WI38 (cell line): ENCODE results near the gene ABCA8.
"Not testable (repeated sequence)": the region's sequence is repeated elsewhere in the genome, so short reads cannot be mapped to it uniquely, and the experiment has no call there.

Experiments
- H3K4me3 ChIP-seq: 2 replicates; pipeline ENCODE4 v1.5.1; 2011; ENCODE audit warnings: low read depth, mild to moderate bottlenecking, control low read depth, low read length
- CTCF ChIP-seq: IDR thresholded peaks from 2 replicates; pipeline ENCODE4 v1.5.1; 2012; ENCODE audit warnings: low read depth, mild to moderate bottlenecking, control low read depth, low read length

ABCA8 gene

GRCh38 chr17:68953340-68953997, 1.7 kb downstream of the ABCA8 start:
- no peak overlapping the region for H3K4me3 ChIP-seq
- no peak for TF ChIP-seq CTCF

GRCh38 chr17:68950725-68951124, 4.5 kb downstream of the ABCA8 start:
- no peak overlapping the region for H3K4me3 ChIP-seq
- TF ChIP-seq CTCF: no peak

GRCh38 chr17:68947868-68948267, 7.3 kb downstream of the ABCA8 start:
- H3K4me3 ChIP-seq: not testable (repeated sequence)

GRCh38 chr17:68944435-68945035, 10.7 kb downstream of the ABCA8 start:
- H3K4me3 ChIP-seq: no peak overlapping the region
- TF ChIP-seq CTCF: no peak

- not testable (repeated sequence) for H3K4me3 ChIP-seq
Measured at GRCh38 chr17:68943812-68944182, 11.4 kb downstream of the ABCA8 start.

GRCh38 chr17:68943123-68943811, 11.9 kb downstream of the ABCA8 start:
- no peak for TF ChIP-seq CTCF
- no peak overlapping the region for H3K4me3 ChIP-seq

- no peak overlapping the region for H3K4me3 ChIP-seq
- no peak for TF ChIP-seq CTCF
Measured at GRCh38 chr17:68942389-68942788, 12.8 kb downstream of the ABCA8 start.

- TF ChIP-seq CTCF: no peak
- no peak overlapping the region for H3K4me3 ChIP-seq
Measured at GRCh38 chr17:68941761-68942160, 13.4 kb downstream of the ABCA8 start.
